Measurements from ENCODE around the gene CD24. TPM values are rescaled to one million over a fixed set of nuclear protein-coding genes. Genes with fewer than 3 reads are reported as not detected.

The CD24 gene
- total and polyA plus RNA-seq, 8 donors = 132 to 854 (median 462) TPM

GRCh38 chr6:106939208-106939607, 35.3 kb downstream of the CD24 start:
- Histone ChIP-seq H3K9me3 (no peaks in the 10 kb centered on the region), H3K27me3 (no peaks in the 10 kb centered on the region), H3K4me1 (no peaks in the 10 kb centered on the region), H3K36me3 (no peaks in the 10 kb centered on the region), H3K27ac (no peak overlapping the region), H3K4me3 (no peak overlapping the region)
- WGBS, 5 donors = 53 to 73% (median 72%) methylated on average over 3 of the region's 3 CpGs
- no peak for DNase-seq
- TF ChIP-seq EP300 (IDR thresholded peaks at IDR 0.05) (no peak), POLR2A (IDR thresholded peaks at IDR 0.05) (no peak), CTCF (IDR thresholded peaks at IDR 0.05) (no peak), POLR2AphosphoS5 (IDR thresholded peaks at IDR 0.05) (no peak)
- intact Hi-C loops (cut with DNase I; ENCODE audit: low total_unique reads) = no loop called here

DNA sequence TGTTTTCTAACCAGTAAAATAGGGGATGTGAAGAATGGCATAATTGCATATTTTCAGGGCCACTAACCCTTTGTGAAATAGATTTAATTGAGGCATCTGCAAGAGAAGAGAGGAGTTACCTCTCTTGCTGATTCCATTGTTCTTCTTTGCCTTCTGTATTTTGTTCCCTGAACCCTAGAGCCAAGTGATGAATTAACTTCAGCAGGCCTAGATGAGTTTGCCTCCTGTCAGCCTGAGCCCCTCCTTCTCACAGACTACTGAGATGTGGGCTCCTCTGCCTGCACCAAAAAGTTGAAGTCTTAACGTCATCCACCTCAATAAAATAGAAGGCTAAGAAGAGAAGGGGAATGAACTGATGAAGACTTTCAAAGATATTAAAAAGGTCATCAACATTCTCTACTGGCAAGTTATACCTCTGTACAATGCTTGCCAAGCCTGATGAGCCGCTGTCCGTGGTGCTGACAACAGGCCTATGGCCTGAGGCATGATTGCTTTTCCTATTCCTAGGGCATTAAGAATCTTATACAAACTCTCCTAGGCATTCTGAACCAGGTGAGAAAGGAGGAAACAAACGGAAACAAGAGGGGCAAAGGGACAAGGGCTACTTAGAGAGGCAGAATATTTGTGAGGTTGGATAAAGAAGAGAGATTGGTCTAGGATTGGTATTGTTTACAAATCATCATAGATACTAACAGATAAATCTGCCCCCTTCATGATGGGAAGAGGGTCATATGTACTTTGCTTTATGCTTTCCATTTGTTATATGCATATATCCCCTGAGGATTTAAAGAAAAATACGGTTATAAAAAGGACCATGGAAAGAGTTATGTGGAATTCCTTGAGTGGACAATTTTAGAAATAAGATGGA, 46.8 kb downstream of the CD24 start:
- intact Hi-C loops (cut with DNase I; ENCODE audit: low total_unique reads) = no loop called here
- no peak for TF ChIP-seq EP300 (IDR thresholded peaks at IDR 0.05)
- H3K4me3 ChIP-seq = no peak overlapping the region
- no peaks in the 10 kb centered on the region for H3K9me3 ChIP-seq
- H3K4me1 ChIP-seq = no peaks in the 10 kb centered on the region
- DNase-seq = peak; percentile 57 to 88
- H3K36me3 ChIP-seq = no peaks in the 10 kb centered on the region
- no peak overlapping the region for H3K27ac ChIP-seq
- WGBS, 5 donors = 18 to 24% (median 22%) methylated on average over 5 of the region's 5 CpGs
- no peaks in the 10 kb centered on the region for H3K27me3 ChIP-seq

GRCh38 chr6:106925948-106926347, 48.6 kb downstream of the CD24 start:
- intact Hi-C loops (cut with DNase I; ENCODE audit: low total_unique reads) = no loop called here
- 72 to 82% (median 77%) methylated on average over 3 of the region's 3 CpGs for WGBS, 5 donors
- Histone ChIP-seq H3K4me3 (no peak overlapping the region), H3K9me3 (no peaks in the 10 kb centered on the region), H3K4me1 (no peaks in the 10 kb centered on the region), H3K27ac (no peak overlapping the region), H3K27me3 (no peaks in the 10 kb centered on the region), H3K36me3 (no peaks in the 10 kb centered on the region)
- DNase-seq = no peak
- TF ChIP-seq POLR2A (IDR thresholded peaks at IDR 0.05) (no peak), CTCF (IDR thresholded peaks at IDR 0.05) (no peak), POLR2AphosphoS5 (IDR thresholded peaks at IDR 0.05) (no peak), EP300 (IDR thresholded peaks at IDR 0.05) (no peak)

DNA sequence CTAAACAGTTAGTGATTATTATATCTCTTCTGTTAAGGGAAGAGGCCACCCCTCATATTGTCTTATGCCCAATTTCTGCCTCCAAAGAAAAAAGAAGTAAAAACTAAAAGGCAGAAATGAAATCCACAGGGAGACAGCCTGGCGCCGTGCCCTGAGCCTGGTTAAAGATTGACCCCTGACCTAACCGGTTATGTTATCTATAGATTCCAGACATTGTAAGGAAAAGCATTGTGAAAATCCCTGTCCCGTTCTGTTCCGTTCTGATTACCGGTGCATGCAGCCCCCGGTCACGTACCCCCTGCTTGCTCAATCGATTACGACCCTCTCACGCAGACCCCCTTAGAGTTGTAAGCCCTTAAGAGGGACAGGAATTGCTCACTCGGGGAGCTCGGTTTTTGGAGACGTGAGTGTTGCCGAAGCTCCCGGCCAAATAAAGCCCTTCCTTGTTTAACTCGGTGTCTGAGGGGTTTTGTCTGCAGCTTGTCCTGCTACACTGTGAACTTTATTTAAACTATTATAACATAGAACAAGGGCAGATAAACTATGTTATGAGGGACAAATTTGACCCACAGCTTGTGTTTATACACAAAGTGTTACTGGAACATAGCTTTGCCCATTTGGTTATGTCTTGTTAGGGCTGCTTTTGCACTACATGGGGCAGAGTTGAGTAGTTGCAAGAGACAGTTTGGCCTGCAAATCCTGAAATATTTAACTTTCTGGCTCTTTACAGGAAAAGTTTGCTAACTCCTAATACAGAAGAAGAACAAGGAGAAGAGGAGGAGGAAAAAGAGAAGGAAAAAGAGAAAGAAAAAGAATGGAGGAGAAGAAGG, 49.6 kb downstream of the CD24 start:
- H3K27me3 ChIP-seq = no peaks in the 10 kb centered on the region
- no peaks in the 10 kb centered on the region for H3K9me3 ChIP-seq
- H3K36me3 ChIP-seq = no peaks in the 10 kb centered on the region
- H3K27ac ChIP-seq = peak overlapping the region in 1 of 5 donors; percentile 5
- DNase-seq = peak; percentile 71 to 82
- no peak for TF ChIP-seq POLR2AphosphoS5 (IDR thresholded peaks at IDR 0.05)
- no peak for TF ChIP-seq POLR2A (IDR thresholded peaks at IDR 0.05)
- no peak for TF ChIP-seq EP300 (IDR thresholded peaks at IDR 0.05)
- 9 to 40% (median 17%) methylated on average over 16 to 17 of the region's 17 CpGs for WGBS, 5 donors
- peak overlapping the region in 1 of 4 donors; percentile 17 for H3K4me3 ChIP-seq
- no peaks in the 10 kb centered on the region for H3K4me1 ChIP-seq
- intact Hi-C loops (cut with DNase I; ENCODE audit: low total_unique reads) = no loop called here

GRCh38 chr6:106922626-106923025, 51.9 kb downstream of the CD24 start:
- intact Hi-C loops (cut with DNase I; ENCODE audit: low total_unique reads) = no loop called here
- 77 to 94% (median 85%) methylated on average over 4 of the region's 4 CpGs for WGBS, 5 donors

More at GRCh38 chr6:106922626-106923025, 51.9 kb downstream of the CD24 start:
- Histone ChIP-seq H3K4me3 (no peak overlapping the region), H3K9me3 (no peaks in the 10 kb centered on the region), H3K36me3 (no peaks in the 10 kb centered on the region), H3K4me1 (no peaks in the 10 kb centered on the region), H3K27ac (no peak overlapping the region), H3K27me3 (no peaks in the 10 kb centered on the region)
- no peak for TF ChIP-seq POLR2AphosphoS5 (IDR thresholded peaks at IDR 0.05)
- TF ChIP-seq POLR2A (IDR thresholded peaks at IDR 0.05) = no peak
- no peak for TF ChIP-seq CTCF (IDR thresholded peaks at IDR 0.05)
- no peak for TF ChIP-seq EP300 (IDR thresholded peaks at IDR 0.05)
- no peak for DNase-seq

All from stomach (tissue), 9 donors.